GM15510 (cell line): ENCODE results near the gene GAK.

Experiments used
- POLR2A ChIP-seq: IDR thresholded peaks from 3 replicates; pipeline ENCODE4 v1.6.1; 2011; ENCODE audit warnings: borderline replicate concordance; ENCODE audit not compliant: insufficient read length; ENCODE audit errors: extremely low read depth

GAK gene

DNA sequence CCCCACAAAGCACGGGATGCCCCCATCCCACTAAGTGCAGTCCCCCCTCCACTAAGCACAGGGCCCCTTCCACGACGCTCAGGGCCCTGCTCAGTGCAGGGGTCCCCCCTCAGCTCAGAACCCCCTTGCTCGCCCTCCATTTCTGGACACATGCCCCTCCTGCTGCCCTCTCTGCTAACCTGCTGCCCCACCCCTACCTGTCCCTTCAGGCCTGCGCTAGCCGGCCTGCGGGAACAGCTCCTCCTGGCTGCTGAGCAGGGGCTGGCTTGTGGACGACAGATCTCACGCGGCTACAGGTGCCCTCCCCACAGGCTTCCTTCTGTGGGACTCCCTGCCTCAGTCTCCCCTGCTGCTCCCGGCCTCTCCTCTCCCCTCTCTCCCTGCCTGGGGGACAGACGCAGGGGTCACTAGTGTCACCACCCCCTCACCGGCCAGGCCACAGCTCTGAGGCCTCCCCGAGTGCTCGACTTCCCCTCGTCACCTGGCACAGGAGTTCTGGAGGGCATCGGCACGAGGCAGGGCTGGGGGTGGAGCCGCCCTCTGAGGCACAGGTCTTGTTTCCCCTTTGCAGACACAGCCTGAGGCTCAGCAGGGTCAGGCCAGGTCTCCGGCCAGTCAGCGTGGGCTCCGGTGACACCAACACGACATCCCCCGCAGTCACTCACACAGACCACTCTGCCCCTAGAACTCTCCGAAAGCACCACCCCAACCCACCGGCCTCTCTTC is 21.6 kb downstream of the GAK start:
- TF ChIP-seq POLR2A: no peak

GRCh38 chr4:909821-910220 is 22.3 kb downstream of the GAK start:
- no peak for TF ChIP-seq POLR2A

- TF ChIP-seq POLR2A: no peak
Observed at GRCh38 chr4:909131-909571, 23.0 kb downstream of the GAK start.

DNA sequence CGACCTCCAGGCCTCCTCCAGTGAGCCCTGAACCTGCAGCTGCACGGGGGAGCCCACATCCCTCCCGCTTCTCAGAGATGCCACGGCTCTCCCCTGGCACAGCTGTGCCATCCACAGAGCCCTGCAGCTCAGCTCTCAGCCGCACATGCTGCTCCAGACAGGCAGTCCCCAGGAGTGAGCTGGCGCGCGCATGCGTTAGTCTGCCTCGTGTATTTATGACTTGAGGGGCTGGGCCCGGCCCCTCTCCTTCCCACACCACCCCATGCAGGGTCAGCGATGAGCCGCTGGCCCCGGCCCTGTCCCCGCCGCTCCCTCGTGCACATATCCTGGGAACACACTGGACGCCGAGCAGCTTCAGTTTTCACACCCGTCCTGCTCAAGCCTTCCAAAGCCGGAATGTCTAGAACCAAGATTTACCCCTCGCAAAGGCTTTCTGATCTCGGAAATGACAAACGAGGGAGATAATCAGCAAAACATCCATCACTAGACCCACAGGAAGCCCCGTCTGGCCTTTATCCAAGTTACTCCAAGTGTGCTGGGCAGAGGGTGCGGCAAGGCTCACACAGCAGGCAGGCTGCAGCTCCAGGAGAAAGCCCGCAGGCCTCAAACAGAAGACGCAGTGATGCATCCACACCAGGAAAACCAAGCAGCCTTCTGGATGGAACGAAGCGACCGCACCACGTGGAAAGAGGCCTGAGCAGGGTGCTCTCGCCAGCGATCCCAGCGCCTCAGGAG is 24.3 kb downstream of the GAK start:
- TF ChIP-seq POLR2A: no peak

DNA sequence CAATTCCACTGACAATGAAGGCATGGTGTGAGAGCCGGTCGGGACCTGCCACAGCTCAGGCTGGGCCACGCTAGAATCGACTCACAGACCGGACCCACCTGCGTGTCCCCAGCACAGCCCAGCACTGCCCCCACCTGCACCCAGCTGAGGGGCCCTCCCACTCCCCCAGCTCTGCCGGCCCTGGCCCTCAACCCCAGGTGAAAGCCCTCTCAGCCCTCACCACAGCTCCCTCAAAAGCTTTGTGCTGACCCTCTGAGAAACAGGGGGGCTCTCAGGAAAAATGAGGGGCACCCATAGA is 25.1 kb downstream of the GAK start:
- TF ChIP-seq POLR2A: no peak

GRCh38 chr4:906339-907102 is 25.6 kb downstream of the GAK start:
- TF ChIP-seq POLR2A: no peak

DNA sequence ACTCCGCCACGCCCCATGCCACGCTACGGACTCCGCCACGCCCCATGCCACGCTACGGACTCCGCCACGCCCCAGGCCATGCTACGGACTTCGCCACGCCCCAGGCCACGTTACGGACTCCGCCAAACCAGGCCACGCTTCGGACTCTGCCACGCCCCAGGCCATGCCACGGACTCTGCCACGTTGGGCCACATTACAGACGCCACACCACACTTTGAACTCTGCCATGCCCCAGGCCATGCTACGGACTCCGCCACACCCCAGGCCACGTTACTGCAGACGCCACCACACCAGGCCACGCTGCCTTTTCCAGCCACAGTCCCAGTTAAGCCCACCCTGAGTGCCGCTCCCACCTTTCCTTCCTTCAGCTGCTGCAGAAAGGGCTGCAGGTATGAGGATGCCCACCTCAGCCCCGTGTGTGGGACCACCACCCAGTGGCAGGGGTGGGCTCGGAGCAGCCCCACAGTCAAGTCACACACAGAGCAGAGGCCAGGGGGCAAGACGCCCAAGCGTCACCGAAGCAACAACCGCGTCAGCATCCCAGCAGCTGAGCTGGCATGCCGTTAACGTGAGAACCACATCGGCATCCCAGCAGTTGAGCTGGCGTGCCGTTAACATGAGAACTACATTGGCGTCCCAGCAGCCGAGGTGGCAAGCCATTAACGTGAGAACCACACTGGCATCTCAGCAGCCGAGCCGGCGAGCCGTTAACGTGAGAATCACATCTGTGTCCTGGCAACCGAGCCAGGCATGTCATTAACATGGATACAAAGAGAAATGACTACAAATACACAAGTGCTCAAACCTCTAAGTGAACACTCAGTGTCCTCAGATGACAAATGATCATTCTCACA is 26.4 kb downstream of the GAK start:
- TF ChIP-seq POLR2A: no peak

GRCh38 chr4:903066-904046 is 28.8 kb downstream of the GAK start:
- TF ChIP-seq POLR2A: no peak

DNA sequence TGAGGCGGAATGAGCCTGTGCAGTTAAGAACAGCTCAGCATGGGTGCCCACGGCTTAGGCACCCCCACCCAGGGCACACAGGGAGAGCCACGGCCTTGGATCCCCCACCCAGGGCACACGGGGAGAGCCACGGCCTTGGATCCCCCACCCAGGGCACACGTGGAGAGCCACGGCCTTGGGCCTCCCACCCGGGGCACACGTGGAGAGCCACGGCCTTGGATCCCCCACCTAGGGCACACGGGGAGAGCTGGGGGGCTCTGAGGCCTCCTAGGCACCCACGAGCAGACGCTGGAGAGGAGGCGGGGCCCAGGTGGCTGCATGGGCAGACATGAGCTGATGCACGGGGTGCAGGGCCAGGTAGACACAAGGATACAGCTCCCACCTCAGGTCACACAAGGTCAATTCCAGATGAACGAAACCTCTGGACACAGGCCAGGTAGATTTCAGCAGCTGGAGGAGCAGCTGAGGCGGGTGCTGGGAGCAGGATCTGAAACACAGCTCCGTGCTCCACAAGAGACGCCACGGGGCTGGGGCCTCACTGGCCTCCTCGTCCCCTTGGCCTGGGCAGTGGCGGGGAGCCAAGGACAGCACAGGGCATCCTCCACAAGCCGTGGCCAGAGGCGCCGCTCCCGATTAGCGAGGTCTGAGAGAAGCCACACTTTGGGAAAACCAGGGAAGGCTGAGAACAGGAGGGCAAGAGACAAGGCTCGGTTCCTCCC is 30.8 kb downstream of the GAK start:
- no peak for TF ChIP-seq POLR2A

DNA sequence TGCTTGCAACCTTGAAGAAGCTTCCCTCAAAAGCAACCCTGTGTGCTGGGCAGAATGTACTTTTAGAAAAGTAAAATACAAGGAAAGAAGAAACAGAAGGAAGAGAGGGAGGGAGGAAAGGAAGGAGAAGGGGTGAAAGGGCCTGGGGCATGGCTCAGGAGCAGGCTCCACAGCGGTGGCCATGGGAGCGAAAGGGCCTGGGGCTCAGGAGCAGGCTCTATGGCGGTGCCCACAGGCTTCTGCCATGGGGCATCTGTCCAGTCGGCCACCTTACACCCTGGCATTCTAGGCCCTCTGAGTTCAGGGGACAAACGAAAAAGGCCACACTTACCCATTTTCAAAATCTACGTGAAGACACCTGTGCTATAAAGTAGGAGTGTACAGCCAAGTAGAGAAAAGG is 31.4 kb downstream of the GAK start:
- TF ChIP-seq POLR2A: no peak

DNA sequence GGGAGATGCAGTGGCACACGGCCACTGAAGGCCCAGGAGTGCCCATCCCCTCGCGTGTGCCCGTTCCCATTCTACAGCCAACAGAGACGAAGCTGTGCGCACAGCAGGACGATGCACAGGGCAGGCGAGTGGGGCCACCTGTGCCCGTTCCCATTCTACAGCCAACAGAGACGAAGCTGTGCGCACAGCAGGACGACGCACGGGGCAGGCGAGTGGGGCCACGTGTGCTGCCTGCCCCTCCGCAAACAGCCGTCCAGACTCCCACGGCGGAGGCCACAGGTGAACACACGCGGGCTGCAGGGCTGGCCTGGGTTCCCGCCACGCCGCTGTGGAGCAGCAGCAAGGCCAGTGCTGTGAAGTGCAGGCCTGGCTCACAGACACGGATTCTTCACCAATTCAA is 32.0 kb downstream of the GAK start:
- no peak for TF ChIP-seq POLR2A

DNA sequence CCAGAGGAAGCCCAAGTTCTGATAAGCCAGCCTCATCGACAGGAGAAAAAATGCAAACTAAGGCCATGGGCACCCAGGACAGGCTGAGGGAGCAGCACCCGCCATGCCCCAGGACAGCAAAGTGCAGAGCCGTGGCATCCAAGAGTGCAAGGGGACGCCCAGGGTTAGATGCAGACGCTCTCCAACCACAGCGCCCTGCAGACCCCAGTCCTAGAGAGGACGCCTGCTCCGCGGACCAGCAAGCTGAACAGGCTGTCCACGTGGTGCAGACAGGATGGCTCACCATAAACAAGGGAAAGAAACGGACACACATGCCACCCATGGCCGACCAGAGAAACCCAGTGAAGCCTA is 32.6 kb downstream of the GAK start:
- no peak for TF ChIP-seq POLR2A
